HT-29 (cell line): ENCODE measurements around the gene MLLT3. TPM values are rescaled to one million over a fixed set of nuclear protein-coding genes. Genes with fewer than 3 reads are reported as not detected.
A peak's percentile ranks its signal among the peaks of the same experiment; 100 is the strongest.

Experiments used
- DNase-seq: peaks from one replicate; pipeline ENCODE4 v3.0.0-alpha.2; 2015; ENCODE audit warnings: low spot score
- total RNA-seq: library from RNA; depleted of rRNA; stranded (reverse); fragments of >200 nt; shearing (Covaris generic); gene quantifications from 2 replicates; pipeline ENCODE4 v1.2.3, GENCODE V29; 2014

MLLT3 gene
- total RNA-seq, 1 experiment from 2014 or later: 20.2 TPM

DNA sequence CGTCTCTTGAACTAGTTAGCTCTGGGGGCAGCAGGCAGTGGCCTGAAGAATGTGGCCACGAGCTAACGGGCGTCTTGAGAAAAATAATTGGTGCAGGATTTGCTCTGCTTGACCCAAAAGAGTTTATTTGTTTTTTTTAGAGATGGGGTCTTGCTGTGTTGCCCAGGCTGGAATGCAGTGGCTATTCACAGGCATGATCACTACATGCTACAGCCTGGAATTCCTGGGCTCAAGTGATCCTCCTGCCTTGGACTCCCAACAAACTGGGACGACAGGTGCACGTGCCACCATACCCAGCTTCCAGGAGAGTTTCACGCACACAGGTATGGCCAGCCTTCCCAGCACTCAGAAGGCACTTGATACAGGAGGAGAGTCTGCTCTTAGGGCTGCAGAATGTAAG, 203.8 kb downstream of the MLLT3 start:
- no peak for DNase-seq

DNA sequence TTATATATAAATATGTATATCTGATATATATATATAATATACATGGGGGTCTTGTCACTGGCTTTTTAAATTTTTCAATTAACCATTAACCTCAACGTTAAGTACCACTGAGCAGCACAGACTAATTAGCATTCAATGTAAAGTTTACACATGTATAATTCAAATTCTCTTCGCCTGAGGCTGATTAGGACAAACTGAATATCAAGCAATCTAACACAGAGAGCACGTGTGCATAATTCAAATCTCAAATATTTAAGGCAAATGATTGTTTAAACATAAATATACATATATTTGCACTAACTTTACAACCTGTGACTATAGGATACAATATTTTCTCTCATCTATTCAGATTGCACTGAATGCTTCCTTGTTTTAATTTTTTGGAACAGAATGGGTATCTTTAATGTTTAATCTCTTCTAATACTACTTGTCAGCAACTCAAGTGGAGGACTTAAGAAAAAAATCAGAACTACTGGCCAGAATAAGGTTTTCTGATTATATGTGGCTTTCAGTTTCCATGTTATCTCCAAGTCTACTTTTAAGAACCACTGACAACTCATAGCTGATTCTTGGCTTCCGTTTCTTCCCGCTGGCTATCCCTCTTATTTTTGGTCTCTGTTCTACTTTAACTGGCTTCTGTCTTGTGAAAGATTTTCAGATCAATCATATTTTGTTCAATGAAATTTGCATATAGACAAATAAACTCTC, 204.8 kb downstream of the MLLT3 start:
- no peak for DNase-seq

DNA sequence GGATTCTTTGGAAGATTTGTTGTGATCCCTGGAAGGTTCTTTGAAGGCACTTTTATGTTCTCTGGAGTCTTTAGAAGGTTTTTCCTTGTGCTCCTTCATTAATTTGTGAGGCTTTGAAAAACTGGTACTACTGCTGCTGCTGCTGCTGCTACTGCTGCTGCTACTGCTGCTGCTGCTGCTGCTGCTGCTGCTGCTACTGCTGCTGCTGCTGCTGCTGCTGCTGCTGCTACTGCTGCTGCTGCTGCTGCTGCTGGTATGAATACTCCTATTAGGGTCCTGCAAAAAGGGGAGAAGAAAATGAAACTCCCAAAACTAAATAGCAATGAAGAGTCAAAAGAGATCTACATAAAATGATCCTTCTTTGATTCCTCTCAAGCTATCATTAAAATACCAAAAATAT, 208.1 kb downstream of the MLLT3 start:
- DNase-seq: no peak

DNA sequence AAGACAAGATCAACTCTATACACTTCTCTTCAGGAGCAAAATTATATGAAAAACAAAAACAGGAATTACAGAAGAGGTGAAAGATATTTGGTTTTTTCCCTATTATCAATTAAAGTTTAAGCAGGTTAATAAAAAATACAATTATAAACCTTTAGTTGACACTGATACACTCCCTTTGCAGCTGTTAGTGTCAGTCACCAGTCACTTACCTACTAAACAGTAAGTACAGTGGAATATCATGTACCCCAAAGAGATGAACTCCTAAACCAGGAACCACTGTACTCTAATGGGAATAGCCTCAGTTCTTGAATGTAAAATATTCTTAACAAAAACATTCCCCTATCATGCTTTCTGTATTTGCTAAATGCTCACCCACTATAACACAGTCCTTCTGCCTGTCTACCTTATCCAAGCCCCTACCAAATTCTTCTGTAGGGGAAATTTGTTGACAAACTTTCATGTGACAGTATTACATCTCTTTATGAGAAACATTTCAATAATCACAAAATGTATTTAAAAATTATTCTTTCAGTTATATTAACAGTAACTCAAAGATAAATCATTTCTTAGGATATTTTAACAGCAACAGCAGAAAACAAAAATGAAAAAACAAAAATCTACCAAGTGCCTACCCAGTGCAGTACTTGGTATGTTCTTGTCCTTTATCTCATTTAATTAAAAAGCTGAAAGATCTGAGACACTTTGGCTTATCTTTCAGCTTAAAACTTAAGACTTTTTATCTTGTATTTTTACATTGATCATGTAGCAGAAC, 212.8 kb downstream of the MLLT3 start:
- DNase-seq: no peak

DNA sequence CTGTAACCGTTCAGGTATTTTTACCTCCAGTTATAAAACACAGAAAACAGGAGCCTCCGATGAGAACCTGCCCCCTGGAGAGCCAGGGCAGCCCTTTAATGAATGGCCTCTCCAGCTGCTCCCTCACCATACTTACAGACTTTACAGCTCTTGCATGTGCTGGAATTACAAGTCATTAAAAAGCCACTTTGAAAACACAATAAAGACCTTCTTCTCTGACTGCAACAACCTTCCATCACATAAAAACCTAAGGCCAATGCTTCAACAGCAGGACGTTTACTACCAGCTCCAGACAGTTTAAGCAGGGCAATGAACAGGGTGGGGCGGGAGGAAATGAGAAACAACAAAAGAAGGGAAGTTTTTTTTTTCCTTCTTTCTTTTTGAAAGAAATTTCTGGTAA, 213.8 kb downstream of the MLLT3 start:
- DNase-seq: peak; percentile 31

DNA sequence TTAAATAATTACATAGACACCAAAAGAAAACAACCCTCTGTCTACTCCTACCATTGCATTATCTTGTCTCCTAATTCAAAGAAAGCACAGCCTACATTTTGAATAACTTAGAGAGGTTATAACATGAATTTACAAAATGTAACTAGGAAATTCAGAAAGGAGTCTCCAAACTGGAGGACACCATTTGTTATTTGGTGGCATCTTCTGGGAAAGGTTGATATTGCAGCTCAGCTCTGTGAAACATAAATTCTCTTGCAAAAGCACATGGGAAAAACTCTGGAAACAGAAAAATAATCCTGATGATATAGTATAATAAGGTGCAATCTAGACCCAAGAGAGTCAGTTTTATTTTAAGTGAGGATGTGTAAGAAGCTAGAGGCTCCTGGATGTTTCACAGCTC, 215.3 kb downstream of the MLLT3 start:
- no peak for DNase-seq

DNA sequence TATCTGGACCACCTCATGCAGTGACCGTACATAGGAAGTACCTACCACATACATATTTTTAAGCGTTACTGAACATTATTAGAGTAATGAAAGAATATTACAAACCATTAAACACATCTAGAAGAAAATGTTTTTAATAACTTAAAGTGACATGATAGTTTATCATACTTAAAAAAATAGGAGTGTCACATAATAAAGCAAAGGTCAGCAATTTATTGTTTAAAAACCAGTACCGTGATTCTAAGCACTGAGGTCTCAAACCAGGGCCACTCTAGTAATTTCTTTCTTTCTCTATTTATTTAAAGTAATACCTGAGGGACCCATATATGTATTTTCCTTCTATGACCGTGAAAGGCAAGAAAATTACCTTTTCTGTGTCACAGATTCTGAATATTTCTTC, 216.0 kb downstream of the MLLT3 start:
- no peak for DNase-seq

DNA sequence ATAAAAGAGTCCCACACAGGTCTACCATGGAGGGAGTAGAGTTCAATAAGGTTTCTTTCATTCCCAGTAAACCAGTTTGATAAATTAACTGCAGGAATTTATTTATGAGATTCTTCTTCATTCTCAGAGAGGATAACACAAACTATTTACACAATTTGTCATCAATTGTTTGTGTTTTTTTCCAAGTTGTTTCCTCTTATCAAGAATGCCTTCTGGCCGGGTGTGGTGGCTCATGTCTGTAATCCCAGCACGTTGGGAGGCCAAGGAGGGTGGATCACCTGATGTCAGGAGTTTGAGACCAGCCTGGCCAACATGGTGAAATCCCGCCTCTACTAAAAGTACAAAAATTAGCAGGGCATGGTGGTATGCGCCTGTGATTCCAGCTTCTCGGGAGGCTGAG, 216.7 kb downstream of the MLLT3 start:
- no peak for DNase-seq

DNA sequence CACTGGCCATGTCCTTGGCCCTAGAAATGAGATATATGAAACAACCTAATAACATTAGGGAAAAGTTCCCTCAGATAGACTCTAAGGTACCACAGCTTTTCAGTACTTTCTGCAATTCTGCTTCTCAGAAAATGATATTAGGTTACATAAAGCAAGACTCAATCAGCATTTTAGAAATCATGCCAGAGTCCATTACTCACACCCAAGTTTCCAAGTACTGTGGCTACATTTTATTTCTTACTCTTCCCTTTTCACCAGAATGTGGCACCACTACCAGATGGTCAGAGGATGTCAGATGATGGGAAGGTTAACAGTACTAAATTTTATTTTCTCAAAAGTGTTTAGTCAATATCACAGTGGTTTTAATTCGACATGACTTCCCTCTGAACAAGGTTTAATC, 217.2 kb downstream of the MLLT3 start:
- DNase-seq: no peak

DNA sequence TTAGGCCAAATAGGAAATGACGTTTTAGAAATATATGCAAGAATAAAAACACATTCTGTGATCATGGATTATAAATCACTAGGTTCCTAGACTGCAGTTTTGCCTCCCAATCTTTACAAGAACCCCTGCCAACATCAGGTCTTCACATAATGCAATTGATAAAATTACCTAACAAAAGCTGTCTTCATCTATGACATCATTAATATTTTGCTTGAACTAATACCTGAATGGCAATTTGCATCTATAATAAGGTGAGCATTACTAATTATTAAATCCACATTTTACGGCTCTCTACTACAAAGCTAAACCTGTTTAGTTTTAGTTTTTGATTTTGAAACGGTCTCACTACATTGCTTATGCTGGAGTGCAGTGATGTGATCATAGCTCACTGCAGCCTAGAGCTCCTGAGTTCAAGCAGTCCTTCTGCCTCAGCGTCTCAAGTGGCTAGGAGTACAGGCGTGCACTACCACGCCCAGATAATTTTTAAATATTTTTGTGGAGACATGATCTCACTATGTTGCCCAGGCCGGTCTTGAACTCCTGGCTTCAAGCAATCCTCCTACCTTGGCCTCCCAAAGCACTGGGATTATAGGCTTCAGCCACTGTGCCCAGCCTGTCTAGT, 218.0 kb downstream of the MLLT3 start:
- no peak for DNase-seq

DNA sequence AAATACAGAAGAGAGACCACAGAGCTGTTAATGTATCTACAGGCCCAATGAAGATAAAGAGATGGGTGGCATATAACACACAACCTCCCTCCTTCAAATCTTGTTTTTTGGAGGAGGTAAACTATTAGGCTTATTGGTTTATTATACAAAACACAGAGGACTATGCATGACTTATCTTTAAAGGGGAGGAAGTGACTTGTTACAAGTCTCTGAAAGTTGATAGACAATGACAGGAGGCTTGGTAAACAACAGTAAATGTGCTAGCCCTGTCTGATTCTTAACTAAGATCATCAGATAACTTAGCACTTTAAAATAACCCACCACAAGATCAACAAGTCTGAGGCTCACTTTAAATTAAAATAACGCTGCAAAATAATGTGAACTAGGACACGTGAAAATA, 219.0 kb downstream of the MLLT3 start:
- DNase-seq: no peak

DNA sequence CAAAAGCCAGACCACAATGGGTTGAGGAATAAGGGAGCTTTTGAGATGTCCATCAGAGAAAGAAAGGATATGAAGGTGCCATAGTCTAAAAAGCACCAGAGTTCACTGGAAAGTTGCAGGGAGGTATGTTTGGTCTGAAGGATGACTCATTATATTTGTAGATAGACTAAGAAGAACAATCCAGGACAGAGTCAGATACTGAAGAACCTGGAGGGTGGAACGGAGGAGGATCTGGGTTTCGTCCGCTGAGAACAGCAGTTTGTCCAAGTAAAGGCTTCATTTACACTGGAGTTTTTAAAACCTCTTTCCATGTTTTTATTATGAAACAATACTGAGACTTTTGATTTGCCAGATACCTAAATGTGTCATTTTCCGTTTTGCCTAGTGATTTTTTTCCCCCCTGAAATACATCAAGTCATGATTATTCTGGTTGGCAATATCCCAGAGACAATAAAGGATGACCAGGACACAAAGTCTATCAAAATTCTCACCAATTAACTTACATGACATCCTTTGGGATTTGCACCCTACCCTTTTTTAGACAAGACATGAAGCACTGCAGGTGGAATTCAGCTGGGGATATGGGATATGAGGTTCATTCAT, 219.9 kb downstream of the MLLT3 start:
- DNase-seq: peak; percentile 24

DNA sequence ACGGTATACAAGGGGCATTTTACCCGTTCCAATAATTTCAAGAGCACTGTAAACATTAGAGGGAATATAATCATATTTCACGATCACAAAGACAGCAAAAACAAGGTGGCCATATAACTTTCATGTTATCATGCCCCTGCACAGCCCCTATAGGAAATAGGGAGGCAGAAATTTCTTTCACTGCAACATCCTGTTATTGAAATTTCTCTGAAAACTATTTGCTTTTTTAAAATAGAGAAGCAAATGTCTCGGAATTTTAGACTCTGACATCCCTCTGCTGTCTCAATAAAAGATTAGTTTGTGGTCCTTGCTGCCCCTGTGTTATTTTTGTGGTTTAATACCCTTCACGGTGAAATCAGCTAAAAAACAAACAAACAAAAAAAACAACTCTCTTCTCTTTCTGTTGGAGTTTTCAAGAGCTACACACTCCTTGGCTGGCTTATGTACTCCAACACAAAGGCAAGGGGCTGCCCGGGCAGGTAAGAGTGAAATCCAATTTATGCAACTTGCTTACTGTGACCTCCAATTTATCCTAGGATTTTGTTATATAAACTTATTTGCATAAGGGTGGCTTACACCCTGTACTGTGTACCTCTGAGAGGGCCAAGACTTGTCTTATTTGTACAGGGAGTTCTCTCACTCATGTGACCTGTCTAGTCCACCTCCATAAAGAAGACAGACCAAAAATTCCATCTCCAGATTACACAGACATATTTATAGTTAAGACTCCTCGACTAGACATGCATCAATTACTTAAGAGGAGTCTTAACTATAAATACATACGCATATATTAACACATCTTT, 223.6 kb downstream of the MLLT3 start:
- no peak for DNase-seq

DNA sequence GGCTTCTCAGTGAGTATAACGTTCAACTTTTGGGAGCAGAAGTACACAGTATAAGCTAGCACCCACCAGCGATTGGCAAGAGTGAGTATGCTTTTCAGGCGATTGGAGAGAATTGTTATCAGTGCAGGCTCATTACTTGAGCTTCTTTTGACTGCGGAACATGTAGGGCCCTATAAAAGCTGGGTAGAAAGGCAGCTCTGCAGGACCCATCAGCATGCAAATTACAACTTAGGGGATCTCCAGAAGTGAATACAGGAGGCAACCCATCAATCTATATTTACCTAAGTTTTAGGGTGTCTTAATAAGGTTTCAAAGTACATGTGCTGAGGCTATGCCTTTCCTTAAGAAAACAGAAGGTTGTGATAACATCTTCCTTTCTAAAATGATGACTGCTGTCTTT, 225.0 kb downstream of the MLLT3 start:
- DNase-seq: no peak

DNA sequence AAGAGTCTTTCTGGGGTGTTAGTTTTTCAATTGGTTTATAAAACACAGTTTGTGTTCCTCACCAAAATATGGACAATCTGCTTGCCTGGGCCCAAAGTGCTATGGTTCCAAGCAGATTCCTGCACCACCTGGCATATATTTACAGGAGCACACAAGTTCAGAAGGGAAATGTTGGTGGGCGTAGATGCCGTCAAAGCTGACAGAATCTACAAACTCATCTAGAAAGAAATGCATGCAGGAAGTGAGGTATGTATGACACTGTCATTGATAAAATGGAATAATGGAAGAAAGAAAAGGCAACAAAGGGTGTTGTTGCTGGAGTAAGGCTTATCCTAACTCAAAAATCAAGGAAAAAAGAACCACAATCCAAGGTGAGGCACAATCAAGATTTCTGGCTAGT, 225.8 kb downstream of the MLLT3 start:
- no peak for DNase-seq

DNA sequence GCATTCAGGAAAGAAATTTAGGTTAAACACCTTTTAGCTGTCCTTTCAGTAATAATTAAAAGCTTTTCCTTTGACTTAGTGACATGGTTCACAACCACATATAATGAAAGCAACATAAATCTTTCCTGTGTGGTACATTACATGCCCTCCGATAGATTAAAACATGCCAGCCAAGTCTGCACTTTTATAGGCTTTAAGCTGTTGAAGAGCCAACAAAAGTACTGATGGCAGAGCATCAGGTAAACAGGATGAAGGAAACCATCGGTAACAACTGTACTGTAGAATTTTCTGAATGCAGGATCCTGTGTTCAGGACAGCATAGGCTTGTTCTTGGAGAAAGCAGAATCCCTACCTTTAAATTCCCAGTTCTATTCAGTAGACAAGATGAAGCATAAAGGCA, 226.6 kb downstream of the MLLT3 start:
- no peak for DNase-seq

DNA sequence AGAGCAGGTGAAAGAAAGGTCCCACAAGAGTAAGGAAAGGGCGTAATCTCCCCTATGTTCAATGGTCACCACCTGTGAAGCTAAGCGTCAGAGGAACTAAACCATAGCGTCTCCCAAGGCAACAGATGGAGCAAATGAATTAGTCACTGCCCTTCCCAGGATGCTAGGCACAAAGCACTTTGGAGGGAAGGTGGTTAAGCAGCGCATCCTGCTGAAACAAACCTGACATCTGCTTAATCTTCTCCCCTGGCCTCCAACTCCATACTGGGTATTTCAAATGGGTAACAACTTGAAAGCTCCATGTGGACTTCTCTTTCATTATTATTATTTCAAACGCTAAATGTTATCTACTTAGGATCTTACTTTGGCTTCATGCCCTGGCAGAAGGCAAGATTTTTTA, 227.3 kb downstream of the MLLT3 start:
- DNase-seq: no peak

DNA sequence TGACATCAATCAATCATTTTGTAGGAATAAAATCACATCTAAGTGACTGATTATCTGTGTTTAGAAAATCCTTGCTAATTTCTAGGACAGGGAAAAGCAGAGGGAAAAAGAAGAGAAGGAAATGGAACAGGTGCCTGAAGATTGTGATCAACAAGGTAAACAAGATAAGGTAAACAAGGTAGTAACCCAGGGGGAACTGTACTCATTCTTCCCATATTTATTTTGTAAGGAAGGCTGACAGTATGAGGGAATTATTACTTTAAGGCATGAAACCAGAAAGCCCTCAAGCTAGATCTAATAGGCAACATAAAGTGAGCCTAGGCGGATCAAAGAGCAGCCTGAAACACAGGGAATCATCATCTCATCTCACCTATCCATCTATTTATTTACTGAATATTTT, 231.1 kb downstream of the MLLT3 start:
- no peak for DNase-seq

DNA sequence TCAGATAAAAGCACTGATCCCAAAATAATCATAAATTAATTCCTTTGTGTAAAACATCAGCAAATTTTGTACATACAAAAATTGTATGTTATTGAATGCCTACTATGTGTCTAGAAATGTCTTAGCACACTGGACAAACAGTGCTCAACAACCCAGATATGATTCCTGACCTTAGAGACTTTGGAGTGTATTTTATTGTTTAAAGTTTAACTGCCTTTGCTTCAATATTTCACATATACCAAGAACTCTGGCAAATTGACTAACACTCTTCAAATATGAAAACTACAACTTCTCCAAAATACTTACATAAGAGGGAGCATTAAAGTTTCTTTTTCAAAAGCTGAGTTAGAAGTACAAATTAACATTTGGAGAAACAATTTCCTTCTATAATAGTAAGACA, 231.9 kb downstream of the MLLT3 start:
- no peak for DNase-seq

DNA sequence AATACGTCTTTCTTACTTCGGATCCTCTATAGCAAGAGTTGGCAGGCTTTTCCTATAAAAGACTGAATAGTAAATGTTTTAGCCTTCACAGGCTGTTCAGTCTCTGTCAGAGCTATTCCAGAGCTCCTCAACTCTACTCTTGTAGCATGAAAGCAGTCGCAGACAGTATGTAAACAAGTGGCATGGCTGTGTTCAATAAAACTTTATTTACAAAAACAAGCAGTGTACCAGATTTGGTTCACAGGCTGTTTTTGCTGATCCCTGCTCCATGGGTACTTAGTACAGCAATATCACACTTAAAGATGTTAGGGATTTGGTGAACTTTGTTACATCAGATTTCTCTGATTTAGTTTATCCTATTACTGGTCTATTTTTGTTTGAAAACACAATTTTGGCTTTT, 235.2 kb downstream of the MLLT3 start:
- DNase-seq: no peak

DNA sequence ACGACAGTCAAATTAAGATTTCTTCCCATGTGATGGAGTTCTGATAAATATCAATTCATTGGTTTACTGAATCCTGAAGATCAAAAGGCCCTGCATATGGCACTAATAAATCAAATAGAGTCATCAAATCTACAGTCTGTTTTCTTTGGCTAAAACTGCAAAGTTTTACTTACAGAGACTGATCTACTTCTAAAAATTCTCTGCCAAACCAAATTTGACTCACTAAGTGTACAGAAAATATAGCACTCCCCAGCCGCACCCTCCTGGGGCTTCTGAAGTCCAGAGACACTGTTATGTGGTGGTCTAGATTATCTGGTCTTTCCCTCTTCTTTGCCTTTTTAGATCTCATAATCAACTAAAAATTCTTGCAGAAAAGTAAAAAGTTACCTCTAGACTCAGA, 237.7 kb downstream of the MLLT3 start:
- no peak for DNase-seq
